BLaER1 treated with 17β-estradiol and CSF1 and Interleukin-3, amounts not matched to agents 10 nM and 100 nM (cell line): ENCODE results near the gene PTPRM.

Experiments
- H3K27ac ChIP-seq, 11 experiments: shearing (Covaris generic); formaldehyde crosslinking; 2 replicates each; pipeline ENCODE4 v1.8.1; 2022
- H3K27me3 ChIP-seq, 11 experiments: shearing (Covaris generic); formaldehyde crosslinking; 2 replicates each; pipeline ENCODE4 v1.8.1; 2022
- H3K36me3 ChIP-seq, 11 experiments: shearing (Covaris generic); formaldehyde crosslinking; 2 replicates each; pipeline ENCODE4 v1.8.1; 2022
- H3K4me1 ChIP-seq, 10 experiments: shearing (Covaris generic); formaldehyde crosslinking; 2 replicates each; pipeline ENCODE4 v1.8.1; 2022
- H3K4me2 ChIP-seq, 11 experiments: shearing (Covaris generic); formaldehyde crosslinking; 2 replicates each; pipeline ENCODE4 v1.8.1; 2022
- H3K4me3 ChIP-seq, 10 experiments: shearing (Covaris generic); formaldehyde crosslinking; 2 replicates each; pipeline ENCODE4 v1.8.1; 2022
- H3K9ac ChIP-seq, 11 experiments: shearing (Covaris generic); formaldehyde crosslinking; 2 replicates each; pipeline ENCODE4 v1.8.1; 2022
- H3K9me3 ChIP-seq, 11 experiments: shearing (Covaris generic); formaldehyde crosslinking; replicated peaks in 1 of 11; 2 replicates each; pipeline ENCODE4 v1.8.1; 2022
- H4K20me1 ChIP-seq, 11 experiments: shearing (Covaris generic); formaldehyde crosslinking; 2 replicates each; pipeline ENCODE4 v1.8.1; 2022
- Cebpa-rat ChIP-seq, 11 experiments: shearing (Covaris generic); IDR thresholded peaks; 2 replicates each; pipeline ENCODE4 v1.8.1; 2022

PTPRM gene

DNA sequence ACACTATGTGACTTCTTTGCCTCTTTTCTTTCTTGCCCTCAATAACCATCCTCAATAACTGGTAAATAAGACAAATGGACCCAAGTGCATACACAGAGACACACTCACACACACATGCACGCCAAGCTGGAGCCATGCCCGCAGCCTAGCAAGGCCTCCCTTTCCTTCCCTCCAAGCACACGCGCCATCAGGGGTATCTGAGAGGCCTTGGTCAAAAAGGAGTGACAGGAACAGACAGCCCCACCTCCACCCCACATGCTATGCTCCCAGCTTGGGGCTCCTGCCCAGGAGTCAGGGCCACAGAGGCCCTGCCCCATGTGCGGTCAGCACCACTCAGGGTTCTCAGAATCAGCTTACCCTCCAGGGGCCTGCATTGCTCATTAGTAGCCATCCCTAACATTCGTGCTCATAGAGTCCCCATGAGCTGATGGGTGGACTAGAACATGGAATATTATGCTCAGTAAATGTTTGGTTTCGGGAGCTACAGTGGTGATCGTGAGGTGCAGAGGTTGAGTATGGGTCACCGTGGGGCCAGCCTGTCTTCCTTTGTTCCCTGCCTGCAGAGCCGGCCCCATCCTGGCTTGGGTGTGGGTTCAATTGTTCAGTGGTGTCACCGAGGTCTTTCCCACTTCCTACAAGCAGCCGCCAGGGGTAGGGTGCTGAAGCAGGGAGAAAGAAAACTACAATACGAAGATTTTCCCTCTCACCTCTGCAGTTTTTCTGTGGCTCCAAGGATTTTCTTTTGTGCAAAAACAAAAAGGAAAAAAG, 884.0 kb downstream of the PTPRM start:
- H3K36me3 ChIP-seq, result no peaks in the 10 kb centered on the region
- H3K4me2 ChIP-seq, result no peak overlapping the region
- peaks cover 0 to 12% (median 2%) of the 10 kb centered on the region in 10 experiments; a peak in 5 of 20 replicates for H3K4me1 ChIP-seq
- no peaks in the 10 kb centered on the region for H3K27me3 ChIP-seq
- no peak overlapping the region for H3K9ac ChIP-seq
- TF ChIP-seq Cebpa-rat (IDR thresholded peaks at IDR 0.05), result no peak
- no peaks in the 10 kb centered on the region for H4K20me1 ChIP-seq
- 0 out of 22 replicates have a peak, but pooled peaks cover 0 to 4% (median 0%) of the 10 kb centered on the region in 11 experiments for H3K9me3 ChIP-seq
- no peak overlapping the region for H3K27ac ChIP-seq
- H3K4me3 ChIP-seq, result no peak overlapping the region

GRCh38 chr18:8453528-8453927, 886.4 kb downstream of the PTPRM start:
- no peaks in the 10 kb centered on the region for H4K20me1 ChIP-seq
- no peaks in the 10 kb centered on the region for H3K27me3 ChIP-seq
- peaks cover 0 to 13% (median 2%) of the 10 kb centered on the region in 10 experiments; a peak in 5 of 20 replicates for H3K4me1 ChIP-seq
- 0 out of 22 replicates have a peak, but pooled peaks cover 0 to 4% (median 0%) of the 10 kb centered on the region in 11 experiments for H3K9me3 ChIP-seq
- H3K9ac ChIP-seq, result no peak overlapping the region
- no peaks in the 10 kb centered on the region for H3K36me3 ChIP-seq
- H3K27ac ChIP-seq, result no peak overlapping the region
- no peak overlapping the region for H3K4me3 ChIP-seq
- TF ChIP-seq Cebpa-rat (IDR thresholded peaks at IDR 0.05), result no peak
- peak overlapping the region in 3 of 11 experiments; percentile 4 to 33 (median 18); a peak in 2 of 22 replicates for H3K4me2 ChIP-seq

DNA sequence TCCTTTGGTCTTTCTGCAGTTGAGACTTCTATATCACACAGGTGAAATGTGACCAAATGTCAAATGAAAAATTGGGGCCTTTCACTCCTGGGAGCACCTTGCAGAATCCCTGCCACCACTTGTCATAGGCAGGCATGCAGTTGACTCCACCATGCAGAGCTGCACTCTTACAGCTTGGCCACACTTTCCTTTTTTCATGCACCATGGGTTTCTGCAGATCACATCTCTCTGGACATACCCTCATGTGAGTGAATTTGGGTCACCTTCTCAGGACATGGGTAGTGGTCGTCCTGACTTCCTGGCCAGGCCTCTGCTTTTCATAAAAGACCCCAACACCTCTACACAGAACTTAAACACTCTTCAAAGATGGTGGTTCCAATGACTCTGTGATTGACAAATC, 887.0 kb downstream of the PTPRM start:
- Histone ChIP-seq H3K9me3 (no peaks in the 10 kb centered on the region), H3K9ac (no peak overlapping the region), H3K4me3 (no peak overlapping the region), H3K36me3 (no peaks in the 10 kb centered on the region), H4K20me1 (no peaks in the 10 kb centered on the region), H3K4me2 (no peak overlapping the region), H3K27me3 (no peaks in the 10 kb centered on the region), H3K4me1 (peaks cover 0 to 13% (median 2%) of the 10 kb centered on the region in 10 experiments; a peak in 5 of 20 replicates), H3K27ac (no peak overlapping the region)
- TF ChIP-seq Cebpa-rat (IDR thresholded peaks at IDR 0.05), result no peak

- H3K9ac ChIP-seq, result no peak overlapping the region
- H3K4me2 ChIP-seq, result peak overlapping the region in 4 of 11 experiments; percentile 0 to 28 (median 7); a peak in 2 of 22 replicates
- no peaks in the 10 kb centered on the region for H3K9me3 ChIP-seq
- no peak for TF ChIP-seq Cebpa-rat (IDR thresholded peaks at IDR 0.05)
- H3K4me1 ChIP-seq, result peaks cover 0 to 13% (median 2%) of the 10 kb centered on the region in 10 experiments; a peak in 5 of 20 replicates
- no peak overlapping the region for H3K4me3 ChIP-seq
- H3K27me3 ChIP-seq, result no peaks in the 10 kb centered on the region
- H4K20me1 ChIP-seq, result no peaks in the 10 kb centered on the region
- no peak overlapping the region for H3K27ac ChIP-seq
- H3K36me3 ChIP-seq, result no peaks in the 10 kb centered on the region
Measured at GRCh38 chr18:8455661-8456614, 888.8 kb downstream of the PTPRM start.
